Measurements from ENCODE around the gene CPB2. TPM values are rescaled to one million over a fixed set of nuclear protein-coding genes. Genes with fewer than 3 reads are reported as not detected.
A peak's percentile ranks its signal among the peaks of the same experiment; 100 is the strongest.

The CPB2 gene
- total RNA-seq, 1 experiment from 2014 or later, result not detected

DNA sequence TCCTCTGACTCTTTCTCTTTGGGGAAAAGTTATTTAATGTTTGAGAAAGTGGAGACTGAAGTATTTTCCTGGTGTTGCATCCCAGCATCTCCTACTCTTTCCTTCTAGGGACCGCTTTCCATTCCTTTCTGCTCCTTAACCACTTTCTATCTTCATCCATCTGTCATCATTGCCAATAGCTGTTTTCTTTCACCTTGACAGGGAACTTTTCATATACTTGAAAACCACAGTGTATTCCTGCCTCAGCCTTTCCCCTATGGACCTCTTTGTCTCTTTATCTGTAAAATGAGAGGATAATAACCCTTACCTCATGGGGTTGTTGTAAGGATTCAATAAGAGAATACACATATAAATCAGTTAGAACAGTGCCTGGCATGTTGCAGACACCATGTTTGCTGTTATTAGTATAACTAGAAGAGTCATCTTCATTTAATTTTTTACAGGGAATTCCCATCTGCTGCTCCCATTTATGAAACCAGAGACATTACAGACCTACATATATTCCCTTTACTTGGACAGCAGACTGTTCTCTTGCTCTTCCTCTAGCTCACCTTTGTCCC, 45.4 kb upstream of the CPB2 start:
- Mint-ChIP-seq H3K36me3 (ENCODE audit: insufficient read depth, unreplicated experiment) (peaks cover 7% of the 10 kb centered on the region), H3K27me3 (ENCODE audit: insufficient read depth, unreplicated experiment) (peaks cover 33% of the 10 kb centered on the region), H3K4me1 (ENCODE audit: insufficient read depth, unreplicated experiment) (no peaks in the 10 kb centered on the region), H3K27ac (ENCODE audit: low read depth, unreplicated experiment) (no peak overlapping the region), H3K4me3 (ENCODE audit: unreplicated experiment) (no peak overlapping the region), H3K9me3 (ENCODE audit: unreplicated experiment) (no peaks in the 10 kb centered on the region)
- DNase-seq (ENCODE audit: unreplicated experiment), result no peak
- no peak for TF ChIP-seq CTCF (IDR thresholded peaks at IDR 0.05; ENCODE audit: unreplicated experiment)
- ChIA-PET CTCF (interaction anchor here (0.6 to 2.6 kb wide), 5 partner anchors 10 to 656 kb away, joined by 3 to 19 read pairs (median 3); no protein-coding TSS in a partner anchor), POLR2A (interaction anchor here (1.7 kb wide), 1 partner anchor 9 kb away, joined by 4 read pairs; no protein-coding TSS in a partner anchor)
- intact Hi-C loops (cut with micrococcal nuclease), result no loop called here
- no TSS peak for BruUV-seq (replicated peaks)

DNA sequence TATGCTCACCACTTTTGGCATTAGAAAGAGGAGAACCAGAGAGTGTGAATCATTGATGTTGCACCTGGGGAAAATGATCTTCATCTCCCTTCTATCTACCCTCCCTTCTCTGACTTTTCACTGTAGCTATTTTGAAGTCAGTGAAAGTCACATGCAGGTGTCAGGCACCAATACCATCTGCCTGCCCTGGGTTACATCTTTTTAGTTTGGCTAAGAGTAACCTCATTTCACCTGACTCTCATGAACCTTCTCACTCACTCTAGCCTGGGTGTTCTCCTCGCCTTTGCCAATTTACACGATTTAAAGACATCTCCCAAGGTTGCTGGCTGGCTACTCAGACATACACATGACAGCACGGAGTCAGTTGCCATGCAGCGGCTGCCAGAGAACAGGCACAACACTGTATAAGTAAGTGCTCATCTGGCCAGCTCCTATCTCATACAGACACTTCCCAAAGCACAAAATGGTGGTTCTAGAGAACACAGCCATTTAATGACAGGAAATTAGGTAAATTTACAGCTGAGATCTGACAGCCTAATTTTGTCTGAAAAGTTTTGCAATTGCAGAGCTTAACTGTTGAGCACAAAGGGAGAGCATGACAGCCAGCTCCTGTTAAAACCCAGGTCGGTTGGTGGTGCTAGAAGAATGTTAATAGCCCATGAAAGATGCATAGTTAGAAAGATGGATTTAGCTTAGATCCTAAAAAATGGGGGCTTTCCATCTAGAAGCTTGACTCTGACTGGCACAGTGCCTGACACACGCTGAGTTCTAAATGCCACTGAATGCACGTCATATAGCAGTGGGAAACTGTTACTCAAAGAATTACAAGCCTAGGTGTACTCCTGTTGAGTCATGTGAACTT, 44.7 kb upstream of the CPB2 start:
- CTCF ChIA-PET, result interaction anchor here (0.6 to 2.6 kb wide), 5 partner anchors 11 to 358 kb away, joined by 3 to 19 read pairs (median 4); no protein-coding TSS in a partner anchor
- Mint-ChIP-seq H3K9me3 (ENCODE audit: unreplicated experiment) (no peaks in the 10 kb centered on the region), H3K4me1 (ENCODE audit: insufficient read depth, unreplicated experiment) (no peaks in the 10 kb centered on the region), H3K27me3 (ENCODE audit: insufficient read depth, unreplicated experiment) (peaks cover 40% of the 10 kb centered on the region), H3K4me3 (ENCODE audit: unreplicated experiment) (no peak overlapping the region), H3K36me3 (ENCODE audit: insufficient read depth, unreplicated experiment) (peaks cover 7% of the 10 kb centered on the region), H3K27ac (ENCODE audit: low read depth, unreplicated experiment) (no peak overlapping the region)
- TF ChIP-seq CTCF (IDR thresholded peaks at IDR 0.05; ENCODE audit: unreplicated experiment), result no peak
- no TSS peak for BruUV-seq (replicated peaks)
- POLR2A ChIA-PET, result interaction anchor here (0.5 to 1.7 kb wide), 2 partner anchors 8 to 36 kb away, joined by 3 to 4 read pairs; no protein-coding TSS in a partner anchor
- intact Hi-C loops (cut with micrococcal nuclease), result loop anchor here (5.0 kb wide), 1 partner anchor 168 kb away; no protein-coding TSS in a partner anchor
- DNase-seq (ENCODE audit: unreplicated experiment), result peak; percentile 53

- Mint-ChIP-seq H3K27me3 (ENCODE audit: insufficient read depth, unreplicated experiment) (peaks cover 35% of the 10 kb centered on the region), H3K9me3 (ENCODE audit: unreplicated experiment) (no peaks in the 10 kb centered on the region), H3K4me3 (ENCODE audit: unreplicated experiment) (no peak overlapping the region), H3K4me1 (ENCODE audit: insufficient read depth, unreplicated experiment) (no peaks in the 10 kb centered on the region), H3K27ac (ENCODE audit: low read depth, unreplicated experiment) (no peak overlapping the region), H3K36me3 (ENCODE audit: insufficient read depth, unreplicated experiment) (no peaks in the 10 kb centered on the region)
- POLR2A ChIA-PET, result no interaction called here
- no TSS peak for BruUV-seq (replicated peaks)
- DNase-seq (ENCODE audit: unreplicated experiment), result no peak
- intact Hi-C loops (cut with micrococcal nuclease), result loop anchor here (5.0 kb wide), 1 partner anchor 170 kb away; no protein-coding TSS in a partner anchor
- CTCF ChIA-PET, result no interaction called here
- peak; percentile 24 for TF ChIP-seq CTCF (IDR thresholded peaks at IDR 0.05; ENCODE audit: unreplicated experiment)
These were observed 42.1 kb upstream of the CPB2 start for GRCh38 chr13:46146898-46147297.

DNA sequence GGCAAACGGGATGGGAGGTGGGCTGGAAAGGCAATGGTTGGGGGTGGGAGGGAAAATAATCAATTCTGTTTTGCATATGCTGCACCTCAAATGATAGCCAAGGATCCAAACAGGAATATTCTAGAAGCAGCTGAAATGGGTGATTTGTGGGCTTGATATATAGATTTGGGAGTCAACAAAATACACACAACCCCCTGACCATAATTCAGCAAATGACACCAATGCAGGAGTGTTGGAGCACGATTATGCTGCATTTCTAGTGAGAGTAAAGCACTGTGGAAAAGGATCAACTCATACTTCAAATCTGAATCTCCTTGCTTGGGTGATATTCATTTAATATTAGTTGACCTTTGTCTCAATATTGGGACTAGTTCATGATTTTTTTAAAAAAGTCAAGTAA, 41.1 kb upstream of the CPB2 start:
- Mint-ChIP-seq H3K27ac (ENCODE audit: low read depth, unreplicated experiment) (no peak overlapping the region), H3K4me3 (ENCODE audit: unreplicated experiment) (no peak overlapping the region), H3K27me3 (ENCODE audit: insufficient read depth, unreplicated experiment) (peaks cover 35% of the 10 kb centered on the region), H3K36me3 (ENCODE audit: insufficient read depth, unreplicated experiment) (no peaks in the 10 kb centered on the region), H3K4me1 (ENCODE audit: insufficient read depth, unreplicated experiment) (no peaks in the 10 kb centered on the region), H3K9me3 (ENCODE audit: unreplicated experiment) (no peaks in the 10 kb centered on the region)
- POLR2A ChIA-PET, result no interaction called here
- BruUV-seq (replicated peaks), result no TSS peak
- CTCF ChIA-PET, result interaction anchor here (0.6 to 1.2 kb wide), 3 partner anchors 20 to 742 kb away, joined by 3 to 4 read pairs (median 3); no protein-coding TSS in a partner anchor
- no peak for DNase-seq (ENCODE audit: unreplicated experiment)
- intact Hi-C loops (cut with micrococcal nuclease), result loop anchor here (5.0 kb wide), 1 partner anchor 171 kb away; no protein-coding TSS in a partner anchor
- no peak for TF ChIP-seq CTCF (IDR thresholded peaks at IDR 0.05; ENCODE audit: unreplicated experiment)
